Right lobe of liver (tissue), 6 donors: ENCODE results near the gene LRRC2. TPM values are rescaled to one million over a fixed set of nuclear protein-coding genes. Genes with fewer than 3 reads are reported as not detected.

Experiments
- ATAC-seq, 4 donors: fragments of 200-7000 bp; cut with Tn5 transposase; one replicate each; pipeline ENCODE4 v1.9.1; 2020; ENCODE audit warnings: mild to moderate bottlenecking in 4 of 4, moderate library complexity in 4 of 4
- DNase-seq, 3 donors: peaks; one replicate each; pipeline ENCODE4 v3.0.0-alpha.2; 2020
- H3K27ac ChIP-seq, 3 donors: fragments of 200-600 bp; one replicate each; pipeline ENCODE4 v1.8.0; 2022
- H3K27me3 ChIP-seq, 2 donors: fragments of 200-600 bp; one replicate each; pipeline ENCODE4 v1.8.0; 2022
- H3K36me3 ChIP-seq, 4 donors: fragments of 200-600 bp; sonication (generic) in 1 of 4; one replicate each; pipeline versions ENCODE4 v1.5.1 to v1.8.0; 2017 to 2022; ENCODE audit warnings: control low read depth in 1 of 4
- H3K4me1 ChIP-seq, 4 donors: fragments of 200-600 bp; sonication (generic) in 1 of 4; one replicate each; pipeline versions ENCODE4 v1.5.1 to v1.8.0; 2017 to 2022; ENCODE audit warnings: control low read depth in 1 of 4
- H3K4me3 ChIP-seq, 3 donors: fragments of 200-600 bp; one replicate each; pipeline ENCODE4 v1.8.0; 2022
- H3K9me3 ChIP-seq, 4 donors: fragments of 200-600 bp; sonication (generic) in 1 of 4; one replicate each; pipeline versions ENCODE4 v1.5.1 to v1.8.0; 2017 to 2022; ENCODE audit warnings: control low read depth in 1 of 4
- POLR2A ChIP-seq: fragments of 450-650 bp; IDR thresholded peaks from one replicate; pipeline ENCODE4 v1.6.1; 2017; ENCODE audit warnings: antibody characterized with exemption, mild to moderate bottlenecking
- WGBS: methylation state at CpG from one replicate; pipeline ENCODE4 v1.1.6; 2018; ENCODE audit warnings: low coverage, low lambda C conversion rate; ENCODE audit not compliant: insufficient coverage; ENCODE audit errors: missing lambda C conversion rate; 5-methylcytosine and 5-hydroxymethylcytosine counted together
- intact Hi-C, 2 donors: fragments of 100-400 bp; cut with DNase I; formaldehyde crosslinking; loops; one replicate each; pipeline versions ENCODE4 v1.11.2 to v1.14.1; 2022
- total RNA-seq, 6 experiments: library from RNA; depleted of rRNA in 2 of 6; stranded (reverse); fragments of >200 nt in 2 of 6; fragmentation: NEBNext Ultra II Directional in 3 of 6; extraction: Animal tissue kit (Norgen Biotek cat#: 25700) in 3 of 6; gene quantifications; one replicate each; pipeline versions ENCODE4 v1.1.0 to v1.2.4, GENCODE V29; 2016 to 2023
- TF ChIP-seq, protein P1 (sequence below), 4 donors: fragments of 200-600 bp in 3 of 4; fragments of 450-650 bp in 1 of 4; IDR thresholded peaks; one replicate each; pipeline versions ENCODE4 v1.5.1 to v1.8.0; 2016 to 2022; ENCODE audit warnings: antibody characterized with exemption in 4 of 4, mild to moderate bottlenecking in 2 of 4
- donor health status: DM: no; HTN: yes; CAD: no.
- donor health status: DM: no; HTN: no; CAD: no.
- donor health status: DM: no; HTN: no; CAD: no.
- donor health status: DM: no; HTN: yes; CAD: no.
- donor health status: DM: no; HTN: yes; CAD: no.

Gene LRRC2
- total RNA-seq, 6 experiments from 2014 or later: 4.3 to 8.9 (median 6.1) TPM

DNA sequence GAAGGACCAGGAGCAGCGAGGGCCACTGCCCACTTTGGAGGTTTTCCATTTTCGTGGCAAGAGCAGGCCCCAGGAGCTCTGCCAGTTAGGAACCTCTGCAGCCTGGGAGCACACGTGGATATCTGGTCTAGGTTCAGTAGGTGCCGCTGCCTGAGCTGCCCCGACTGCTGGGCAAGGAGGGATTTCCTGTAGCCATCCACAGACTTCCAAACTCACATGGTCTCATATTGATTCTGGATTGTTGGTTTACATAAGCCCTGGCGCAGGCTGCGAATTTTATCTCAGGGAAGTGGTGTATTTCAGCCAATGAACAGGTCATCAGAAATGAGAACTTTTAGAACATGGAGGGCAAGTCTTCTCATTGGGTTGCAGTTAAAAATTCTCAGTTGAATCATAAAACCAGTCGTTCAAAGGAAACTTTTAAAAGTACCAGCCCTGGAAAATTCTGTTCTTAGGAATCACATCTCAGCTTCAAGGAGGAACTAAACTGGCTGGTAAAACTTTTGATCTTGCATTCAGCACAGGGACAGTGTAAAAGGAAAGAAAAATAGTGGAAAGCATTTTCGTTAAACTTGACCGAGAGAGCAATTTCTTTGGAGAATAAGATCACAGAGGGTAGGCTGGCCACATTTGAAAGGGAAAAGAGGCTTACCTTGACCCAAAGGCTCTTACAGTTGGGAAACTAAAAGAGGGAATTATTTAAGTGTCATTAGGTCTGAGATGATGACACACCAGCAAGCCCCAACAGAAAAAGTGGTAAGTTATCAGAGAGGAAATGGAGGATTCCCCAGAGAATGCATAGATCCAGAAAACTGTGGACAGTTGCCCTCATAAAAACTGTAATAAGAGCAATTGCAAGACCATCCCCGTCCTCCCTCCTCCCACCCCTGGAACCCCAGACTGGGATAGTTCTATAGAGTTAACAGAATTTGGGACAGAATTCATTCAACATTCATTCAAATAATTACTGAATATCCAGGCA is 74.7 kb downstream of the LRRC2 start:
- H3K4me3 ChIP-seq: peak overlapping the region in 1 of 3 donors; percentile 0
- H3K27me3 ChIP-seq: no peaks in the 10 kb centered on the region
- intact Hi-C loops: no loop called here
- no peaks in the 10 kb centered on the region for H3K36me3 ChIP-seq
- ATAC-seq: peak; percentile 77 to 93 (median 84)
- TF ChIP-seq, protein P1, sequence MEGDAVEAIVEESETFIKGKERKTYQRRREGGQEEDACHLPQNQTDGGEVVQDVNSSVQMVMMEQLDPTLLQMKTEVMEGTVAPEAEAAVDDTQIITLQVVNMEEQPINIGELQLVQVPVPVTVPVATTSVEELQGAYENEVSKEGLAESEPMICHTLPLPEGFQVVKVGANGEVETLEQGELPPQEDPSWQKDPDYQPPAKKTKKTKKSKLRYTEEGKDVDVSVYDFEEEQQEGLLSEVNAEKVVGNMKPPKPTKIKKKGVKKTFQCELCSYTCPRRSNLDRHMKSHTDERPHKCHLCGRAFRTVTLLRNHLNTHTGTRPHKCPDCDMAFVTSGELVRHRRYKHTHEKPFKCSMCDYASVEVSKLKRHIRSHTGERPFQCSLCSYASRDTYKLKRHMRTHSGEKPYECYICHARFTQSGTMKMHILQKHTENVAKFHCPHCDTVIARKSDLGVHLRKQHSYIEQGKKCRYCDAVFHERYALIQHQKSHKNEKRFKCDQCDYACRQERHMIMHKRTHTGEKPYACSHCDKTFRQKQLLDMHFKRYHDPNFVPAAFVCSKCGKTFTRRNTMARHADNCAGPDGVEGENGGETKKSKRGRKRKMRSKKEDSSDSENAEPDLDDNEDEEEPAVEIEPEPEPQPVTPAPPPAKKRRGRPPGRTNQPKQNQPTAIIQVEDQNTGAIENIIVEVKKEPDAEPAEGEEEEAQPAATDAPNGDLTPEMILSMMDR (IDR thresholded peaks at IDR 0.05): no peak
- TF ChIP-seq POLR2A: peak; percentile 34
- DNase-seq: peak; percentile 76 to 91 (median 87)
- H3K4me1 ChIP-seq: peaks cover 0 to 47% (median 22%) of the 10 kb centered on the region in 4 donors
- peak overlapping the region in 2 of 3 donors; percentile 12 to 60 for H3K27ac ChIP-seq
- 29% methylated on average over 11 of the region's 11 CpGs for WGBS
- no peaks in the 10 kb centered on the region for H3K9me3 ChIP-seq

DNA sequence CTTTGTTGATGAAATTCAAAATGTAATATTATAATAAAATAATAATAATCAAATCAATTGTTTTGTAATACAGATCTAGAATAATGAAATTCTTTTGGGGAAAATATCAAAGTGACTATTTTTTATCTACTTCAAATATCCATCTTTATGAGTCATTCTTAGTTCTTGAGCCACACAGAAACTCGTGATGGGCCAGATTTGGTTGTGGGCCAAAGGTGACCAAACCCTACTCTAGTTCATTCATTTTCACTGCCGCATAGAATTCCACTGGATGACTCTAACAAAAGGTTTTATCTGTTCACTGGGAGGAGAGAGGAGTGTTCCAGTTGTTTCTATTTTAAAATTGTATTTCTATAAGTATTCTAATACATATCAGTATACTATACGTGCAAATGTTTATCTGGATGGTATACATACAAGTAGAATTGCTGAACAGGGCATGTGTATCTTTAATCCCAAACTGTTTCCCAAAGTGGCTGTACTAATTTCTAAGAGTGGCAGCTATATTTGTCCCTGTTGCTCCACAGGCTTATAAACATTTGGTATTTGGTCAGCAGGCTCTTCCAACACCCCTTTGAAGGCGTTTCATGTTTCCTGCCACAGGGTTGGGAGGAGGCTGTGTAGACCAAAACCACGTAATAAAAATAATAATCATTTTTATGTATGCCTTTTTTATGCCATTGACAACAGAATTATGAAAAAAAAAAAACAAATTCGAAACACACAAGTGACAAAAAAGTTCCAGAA is 75.6 kb downstream of the LRRC2 start:
- ATAC-seq (peak in 2 of 4 donors; percentile 27 to 29), DNase-seq (peak in 1 of 3 donors; percentile 23)
- H3K4me1 ChIP-seq: peaks cover 0 to 38% (median 17%) of the 10 kb centered on the region in 4 donors
- WGBS: 32% methylated on average over 6 of the region's 6 CpGs
- peak overlapping the region in 2 of 3 donors; percentile 12 to 42 for H3K27ac ChIP-seq
- H3K4me3 ChIP-seq: no peak overlapping the region
- H3K36me3 ChIP-seq: no peaks in the 10 kb centered on the region
- intact Hi-C loops: no loop called here
- no peak for TF ChIP-seq POLR2A
- TF ChIP-seq, protein P1 (IDR thresholded peaks at IDR 0.05): no peak
- no peaks in the 10 kb centered on the region for H3K9me3 ChIP-seq
- H3K27me3 ChIP-seq: no peaks in the 10 kb centered on the region

DNA sequence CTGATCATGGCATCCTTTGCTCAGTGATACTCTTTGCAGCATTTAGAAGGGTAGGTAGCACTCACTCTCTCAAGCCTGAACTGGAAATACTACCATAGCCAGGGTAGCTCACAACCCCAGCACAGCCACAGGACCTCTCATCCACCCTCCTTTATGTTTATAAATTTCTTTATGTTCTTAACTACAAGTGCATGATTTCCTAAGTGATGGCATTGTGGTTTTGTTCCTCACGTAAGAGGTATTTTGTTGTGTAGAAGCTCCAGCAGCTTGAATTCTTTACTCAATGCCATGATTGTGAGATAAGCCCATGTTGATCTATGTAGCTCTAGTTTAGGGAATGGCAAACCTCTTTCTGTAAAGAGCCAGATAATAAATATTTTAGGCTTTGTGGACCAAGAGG is 76.2 kb downstream of the LRRC2 start:
- intact Hi-C loops: loop anchor here in 1 of 2 donors (5.0 kb wide), 1 partner anchor 62 kb away; no protein-coding TSS in a partner anchor
- TF ChIP-seq, protein P1 (IDR thresholded peaks at IDR 0.05): no peak
- no peak for TF ChIP-seq POLR2A

DNA sequence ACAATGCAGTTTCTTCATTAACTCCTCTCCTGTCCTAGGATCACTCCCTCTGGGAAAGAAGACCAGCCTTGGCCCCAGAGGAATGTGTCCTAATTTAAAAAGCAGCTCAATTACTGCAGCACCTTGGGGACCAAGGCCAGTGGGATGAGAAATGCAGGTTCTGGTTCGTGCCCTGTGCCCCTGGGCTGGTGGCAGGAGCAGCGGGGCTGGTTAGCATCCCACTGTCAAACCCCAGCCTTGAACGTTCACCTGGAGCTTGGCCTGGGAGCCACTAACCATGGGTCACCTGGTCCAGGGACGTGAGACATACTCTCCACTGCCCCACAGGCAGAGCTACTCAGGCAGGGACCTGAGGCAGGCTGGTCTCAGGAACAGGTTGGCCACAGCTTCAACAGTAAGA is 76.7 kb downstream of the LRRC2 start:
- WGBS: 0% methylated on average over 1 of the region's 4 CpGs
- DNase-seq (peak in 1 of 3 donors; percentile 51), ATAC-seq (no peak)
- Histone ChIP-seq H3K27me3 (no peaks in the 10 kb centered on the region), H3K4me1 (peaks cover 0 to 38% (median 17%) of the 10 kb centered on the region in 4 donors), H3K4me3 (no peak overlapping the region), H3K36me3 (no peaks in the 10 kb centered on the region), H3K27ac (no peak overlapping the region), H3K9me3 (no peaks in the 10 kb centered on the region)
- TF ChIP-seq, protein P1 (IDR thresholded peaks at IDR 0.05): no peak
- no peak for TF ChIP-seq POLR2A
- intact Hi-C loops: loop anchor here in 1 of 2 donors (5.0 kb wide), 1 partner anchor 63 kb away; no protein-coding TSS in a partner anchor

More for the DNA sequence above, 76.2 kb downstream of the LRRC2 start:
- no peaks in the 10 kb centered on the region for H3K27me3 ChIP-seq
- 85% methylated on average over 1 of the region's 1 CpG for WGBS
- ATAC-seq (no peak), DNase-seq (no peak)
- H3K27ac ChIP-seq: no peak overlapping the region
- no peaks in the 10 kb centered on the region for H3K36me3 ChIP-seq
- H3K9me3 ChIP-seq: no peaks in the 10 kb centered on the region
- H3K4me1 ChIP-seq: peaks cover 0 to 38% (median 17%) of the 10 kb centered on the region in 4 donors
- H3K4me3 ChIP-seq: no peak overlapping the region
